HG03066 (cell line): ENCODE data around the gene ACOT11.

Experiments
- ATAC-seq: cut with Tn5 transposase; IDR thresholded peaks from one replicate; pipeline ENCODE4 v1.9.1; 2021; ENCODE audit warnings: low read depth; ENCODE audit not compliant: unreplicated experiment

ACOT11 gene

GRCh38 chr1:54640863-54641836, 93.1 kb downstream of the ACOT11 start, which contains the start of gene MROH7:
Gene MROH7 (plus strand): TSS chr1:54641786. CDS start chr1:54652927, 11,141 bp downstream.
- ATAC-seq = no peak

- ATAC-seq = no peak
Measured at GRCh38 chr1:54643736-54644135, 95.7 kb downstream of the ACOT11 start.

- no peak for ATAC-seq
Measured at GRCh38 chr1:54645806-54646676, 98.0 kb downstream of the ACOT11 start.

GRCh38 chr1:54649130-54649898, 101.3 kb downstream of the ACOT11 start:
- no peak for ATAC-seq

GRCh38 chr1:54649921-54650320, 101.9 kb downstream of the ACOT11 start:
- ATAC-seq = no peak

- ATAC-seq = no peak
Measured at GRCh38 chr1:54650417-54650816, 102.4 kb downstream of the ACOT11 start.

- no peak for ATAC-seq
Measured at GRCh38 chr1:54651608-54652007, 103.6 kb downstream of the ACOT11 start.

GRCh38 chr1:54652168-54652567, 104.1 kb downstream of the ACOT11 start:
- ATAC-seq = no peak

GRCh38 chr1:54653036-54653435, 105.0 kb downstream of the ACOT11 start:
- no peak for ATAC-seq

- ATAC-seq = no peak
Measured at GRCh38 chr1:54658164-54658913, 110.3 kb downstream of the ACOT11 start.
